Measurements from ENCODE around the gene SBNO1.

SBNO1 gene

GRCh38 chr12:123278101-123278627, 86.5 kb downstream of the SBNO1 start:
- no peak for DNase-seq (ENCODE audit: extremely low read depth in 1 of 2, low read depth in 1 of 2)

- no peak for DNase-seq (ENCODE audit: extremely low read depth in 1 of 2, low read depth in 1 of 2)
Observed at GRCh38 chr12:123273166-123273565, 91.5 kb downstream of the SBNO1 start.

- DNase-seq (ENCODE audit: extremely low read depth in 1 of 2, low read depth in 1 of 2): peak; percentile 27 to 66
Observed at GRCh38 chr12:123271001-123271668, 93.5 kb downstream of the SBNO1 start.

GRCh38 chr12:123270214-123271000, 94.2 kb downstream of the SBNO1 start:
- DNase-seq (ENCODE audit: extremely low read depth in 1 of 2, low read depth in 1 of 2): no peak

- no peak for DNase-seq (ENCODE audit: extremely low read depth in 1 of 2, low read depth in 1 of 2)
Observed at GRCh38 chr12:123269896-123270213, 94.8 kb downstream of the SBNO1 start.

GRCh38 chr12:123269395-123269892, 95.2 kb downstream of the SBNO1 start:
- no peak for DNase-seq (ENCODE audit: extremely low read depth in 1 of 2, low read depth in 1 of 2)

- DNase-seq (ENCODE audit: extremely low read depth in 1 of 2, low read depth in 1 of 2): no peak
Observed at GRCh38 chr12:123268850-123269249, 95.8 kb downstream of the SBNO1 start.

GRCh38 chr12:123267991-123268843, 96.4 kb downstream of the SBNO1 start:
- no peak for DNase-seq (ENCODE audit: extremely low read depth in 1 of 2, low read depth in 1 of 2)

GRCh38 chr12:123267335-123267920, 97.2 kb downstream of the SBNO1 start:
- no peak for DNase-seq (ENCODE audit: extremely low read depth in 1 of 2, low read depth in 1 of 2)

GRCh38 chr12:123266679-123267277, 97.9 kb downstream of the SBNO1 start:
- DNase-seq (ENCODE audit: extremely low read depth in 1 of 2, low read depth in 1 of 2): no peak

- DNase-seq (ENCODE audit: extremely low read depth in 1 of 2, low read depth in 1 of 2): no peak
Observed at GRCh38 chr12:123265851-123266678, 98.6 kb downstream of the SBNO1 start.

GRCh38 chr12:123264642-123265041, 100.0 kb downstream of the SBNO1 start:
- no peak for DNase-seq (ENCODE audit: extremely low read depth in 1 of 2, low read depth in 1 of 2)

GRCh38 chr12:123263196-123263817, 101.3 kb downstream of the SBNO1 start:
- DNase-seq (ENCODE audit: extremely low read depth in 1 of 2, low read depth in 1 of 2): no peak

- no peak for DNase-seq (ENCODE audit: extremely low read depth in 1 of 2, low read depth in 1 of 2)
Observed at GRCh38 chr12:123261196-123261595, 103.5 kb downstream of the SBNO1 start.

GRCh38 chr12:123260081-123260480, 104.6 kb downstream of the SBNO1 start:
- DNase-seq (ENCODE audit: extremely low read depth in 1 of 2, low read depth in 1 of 2): no peak

GRCh38 chr12:123258593-123258992, 106.1 kb downstream of the SBNO1 start:
- DNase-seq (ENCODE audit: extremely low read depth in 1 of 2, low read depth in 1 of 2): no peak

GRCh38 chr12:123254853-123255446, 109.7 kb downstream of the SBNO1 start:
- DNase-seq (ENCODE audit: extremely low read depth in 1 of 2, low read depth in 1 of 2): no peak

- no peak for DNase-seq (ENCODE audit: extremely low read depth in 1 of 2, low read depth in 1 of 2)
Observed at GRCh38 chr12:123253641-123254459, 110.8 kb downstream of the SBNO1 start.
